K562 (cell line): ENCODE results near the gene PNMT. TPM values are rescaled to one million over a fixed set of nuclear protein-coding genes. Genes with fewer than 3 reads are reported as not detected.
A peak's percentile ranks its signal among the peaks of the same experiment; 100 is the strongest.

Experiments
- ASH1L ChIP-seq: fragments of 450-650 bp; IDR thresholded peaks from 2 replicates; pipeline ENCODE4 v1.6.1; 2018; ENCODE audit warnings: borderline replicate concordance, mild to moderate bottlenecking, low read depth; ENCODE audit not compliant: partially characterized antibody
- BMI1 ChIP-seq: fragments of 150-350 bp; IDR thresholded peaks from 2 replicates; pipeline ENCODE4 v1.6.1; 2014; ENCODE audit warnings: low read length
- CBX5 ChIP-seq: IDR thresholded peaks from 2 replicates; pipeline ENCODE4 v1.6.1; 2014; ENCODE audit warnings: low read depth, borderline replicate concordance
- EGR1 ChIP-seq: fragments of 450-650 bp; conservative IDR thresholded peaks from 2 replicates; pipeline ENCODE4 v1.6.1; 2017; ENCODE audit warnings: mild to moderate bottlenecking
- FOSL1 ChIP-seq: fragments of 200-800 bp; sonication (Bioruptor generic); conservative IDR thresholded peaks from 2 replicates; pipeline ENCODE4 v1.6.1; 2016; ENCODE audit warnings: missing genetic modification characterization, missing compliant biosample characterization
- KDM4B ChIP-seq, 2 experiments: fragments of 450-650 bp in 1 of 2; sonication (generic) in 1 of 2; IDR thresholded peaks; 2 replicates each; pipeline ENCODE4 v1.6.1; 2016 to 2017; ENCODE audit warnings: borderline replicate concordance in 2 of 2, antibody characterized with exemption in 1 of 2, low read depth in 1 of 2, mild to moderate bottlenecking in 1 of 2
- MTA3 ChIP-seq: fragments of 450-650 bp; formaldehyde crosslinking; IDR thresholded peaks from 2 replicates; pipeline ENCODE4 v1.6.1; 2017; ENCODE audit warnings: mild to moderate bottlenecking, borderline replicate concordance
- SLC30A9 ChIP-seq: fragments of 250-450 bp; sonication (Bioruptor Pico); IDR thresholded peaks from 2 replicates; pipeline ENCODE4 v1.8.0; 2022; ENCODE audit warnings: mild to moderate bottlenecking, moderate library complexity
- TSHZ1 ChIP-seq: fragments of 250-450 bp; sonication (Bioruptor Pico); IDR thresholded peaks from 2 replicates; pipeline ENCODE4 v1.4.0; 2020; ENCODE audit warnings: mild to moderate bottlenecking, moderate library complexity
- ZBTB1 ChIP-seq: sonication (generic); formaldehyde crosslinking; IDR thresholded peaks from 2 replicates; pipeline ENCODE4 v1.8.1; 2023; ENCODE audit warnings: missing genetic modification reagents, low read depth, mild to moderate bottlenecking, borderline replicate concordance
- polyA plus RNA-seq, 8 experiments: library from polyadenylated mRNA; depleted of rRNA in 4 of 8; stranded (reverse) in 5 of 8; unstranded in 3 of 8; fragments of >200 nt; fragmentation: Nextera tagmentation in 2 of 8; fragmentation: Illumina TruSeq in 1 of 8; extraction: Ambion mirVana in 2 of 8; extraction: Trizol in 1 of 8; gene quantifications; 2 replicates each; pipeline versions ENCODE4 v1.2.1 to v1.2.3, GENCODE V29; 2011 to 2014; ENCODE audit warnings: inconsistent platforms in 1 of 8, missing spikeins in 1 of 8
- total RNA-seq, 7 experiments: library from RNA; depleted of rRNA in 6 of 7; stranded (reverse); fragments of >200 nt in 6 of 7; fragmentation: Illumina TruSeq in 2 of 7; extraction: Trizol in 2 of 7; gene quantifications; 2 replicates each; pipeline versions ENCODE4 v1.2.1 to v1.2.3, GENCODE V29; 2011 to 2021; ENCODE audit warnings: low replicate concordance in 1 of 7
- TF ChIP-seq, protein P1 (sequence below), 2 experiments: fragments of 450-650 bp; IDR thresholded peaks; 2 replicates each; pipeline ENCODE4 v1.6.1; 2016; ENCODE audit warnings: mild to moderate bottlenecking in 2 of 2, borderline replicate concordance in 1 of 2, low read depth in 1 of 2, moderate library complexity in 1 of 2
- TF ChIP-seq, protein P2 (sequence below): fragments of 450-650 bp; formaldehyde crosslinking; IDR thresholded peaks from 2 replicates; pipeline ENCODE4 v1.4.0; 2020; ENCODE audit warnings: mild to moderate bottlenecking

PNMT gene
- total and polyA plus RNA-seq, 9 of the 15 experiments (the other 6 are each of a cell fraction or from before 2014, with no cell fraction given): 0.55 to 18.1 (median 5.8) TPM

DNA sequence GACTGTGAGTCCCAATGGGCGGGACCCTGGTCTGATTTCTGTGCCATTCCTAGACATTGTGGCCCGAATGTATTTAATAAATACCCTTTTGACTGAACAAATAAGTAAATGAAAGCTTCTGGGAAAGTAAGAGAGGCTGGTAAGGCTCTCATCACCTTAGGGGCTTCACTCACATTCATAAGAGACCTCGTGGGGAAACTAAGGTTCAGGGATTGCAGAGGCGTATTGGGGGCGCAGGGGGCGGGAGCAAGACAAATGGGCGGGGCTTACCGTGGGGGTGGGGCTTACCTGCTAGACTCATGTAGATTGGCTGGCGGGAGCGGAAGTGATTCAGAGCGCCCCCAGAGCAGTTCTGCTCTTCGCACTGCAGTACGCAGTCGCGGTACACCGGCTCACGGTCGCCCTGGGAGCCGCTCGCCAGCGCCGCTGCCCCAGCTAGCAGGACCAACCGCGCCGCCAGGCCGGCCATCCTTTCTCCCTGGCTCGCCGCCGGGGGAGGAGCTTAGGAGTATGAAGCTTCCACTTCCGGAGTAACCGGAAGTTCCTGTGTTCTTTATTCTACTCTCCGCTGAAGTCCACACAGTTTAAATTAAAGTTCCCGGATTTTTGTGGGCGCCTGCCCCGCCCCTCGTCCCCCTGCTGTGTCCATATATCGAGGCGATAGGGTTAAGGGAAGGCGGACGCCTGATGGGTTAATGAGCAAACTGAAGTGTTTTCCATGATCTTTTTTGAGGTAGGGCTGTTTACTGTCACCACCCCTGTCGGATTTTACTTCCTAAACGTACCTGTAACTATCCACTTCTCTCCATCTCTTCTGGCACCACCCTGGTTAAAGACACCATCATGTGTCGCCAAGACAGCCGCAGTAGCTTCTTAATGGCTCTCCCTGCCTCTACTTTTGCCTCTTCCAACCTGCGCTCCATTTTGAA lies 19.6 kb downstream of the PNMT start, which contains the start of gene PGAP3 (continued):
- TF ChIP-seq TSHZ1 (CRISPR knock-in tag): no peak
- no peak for TF ChIP-seq ZBTB1
- TF ChIP-seq, protein P1, sequence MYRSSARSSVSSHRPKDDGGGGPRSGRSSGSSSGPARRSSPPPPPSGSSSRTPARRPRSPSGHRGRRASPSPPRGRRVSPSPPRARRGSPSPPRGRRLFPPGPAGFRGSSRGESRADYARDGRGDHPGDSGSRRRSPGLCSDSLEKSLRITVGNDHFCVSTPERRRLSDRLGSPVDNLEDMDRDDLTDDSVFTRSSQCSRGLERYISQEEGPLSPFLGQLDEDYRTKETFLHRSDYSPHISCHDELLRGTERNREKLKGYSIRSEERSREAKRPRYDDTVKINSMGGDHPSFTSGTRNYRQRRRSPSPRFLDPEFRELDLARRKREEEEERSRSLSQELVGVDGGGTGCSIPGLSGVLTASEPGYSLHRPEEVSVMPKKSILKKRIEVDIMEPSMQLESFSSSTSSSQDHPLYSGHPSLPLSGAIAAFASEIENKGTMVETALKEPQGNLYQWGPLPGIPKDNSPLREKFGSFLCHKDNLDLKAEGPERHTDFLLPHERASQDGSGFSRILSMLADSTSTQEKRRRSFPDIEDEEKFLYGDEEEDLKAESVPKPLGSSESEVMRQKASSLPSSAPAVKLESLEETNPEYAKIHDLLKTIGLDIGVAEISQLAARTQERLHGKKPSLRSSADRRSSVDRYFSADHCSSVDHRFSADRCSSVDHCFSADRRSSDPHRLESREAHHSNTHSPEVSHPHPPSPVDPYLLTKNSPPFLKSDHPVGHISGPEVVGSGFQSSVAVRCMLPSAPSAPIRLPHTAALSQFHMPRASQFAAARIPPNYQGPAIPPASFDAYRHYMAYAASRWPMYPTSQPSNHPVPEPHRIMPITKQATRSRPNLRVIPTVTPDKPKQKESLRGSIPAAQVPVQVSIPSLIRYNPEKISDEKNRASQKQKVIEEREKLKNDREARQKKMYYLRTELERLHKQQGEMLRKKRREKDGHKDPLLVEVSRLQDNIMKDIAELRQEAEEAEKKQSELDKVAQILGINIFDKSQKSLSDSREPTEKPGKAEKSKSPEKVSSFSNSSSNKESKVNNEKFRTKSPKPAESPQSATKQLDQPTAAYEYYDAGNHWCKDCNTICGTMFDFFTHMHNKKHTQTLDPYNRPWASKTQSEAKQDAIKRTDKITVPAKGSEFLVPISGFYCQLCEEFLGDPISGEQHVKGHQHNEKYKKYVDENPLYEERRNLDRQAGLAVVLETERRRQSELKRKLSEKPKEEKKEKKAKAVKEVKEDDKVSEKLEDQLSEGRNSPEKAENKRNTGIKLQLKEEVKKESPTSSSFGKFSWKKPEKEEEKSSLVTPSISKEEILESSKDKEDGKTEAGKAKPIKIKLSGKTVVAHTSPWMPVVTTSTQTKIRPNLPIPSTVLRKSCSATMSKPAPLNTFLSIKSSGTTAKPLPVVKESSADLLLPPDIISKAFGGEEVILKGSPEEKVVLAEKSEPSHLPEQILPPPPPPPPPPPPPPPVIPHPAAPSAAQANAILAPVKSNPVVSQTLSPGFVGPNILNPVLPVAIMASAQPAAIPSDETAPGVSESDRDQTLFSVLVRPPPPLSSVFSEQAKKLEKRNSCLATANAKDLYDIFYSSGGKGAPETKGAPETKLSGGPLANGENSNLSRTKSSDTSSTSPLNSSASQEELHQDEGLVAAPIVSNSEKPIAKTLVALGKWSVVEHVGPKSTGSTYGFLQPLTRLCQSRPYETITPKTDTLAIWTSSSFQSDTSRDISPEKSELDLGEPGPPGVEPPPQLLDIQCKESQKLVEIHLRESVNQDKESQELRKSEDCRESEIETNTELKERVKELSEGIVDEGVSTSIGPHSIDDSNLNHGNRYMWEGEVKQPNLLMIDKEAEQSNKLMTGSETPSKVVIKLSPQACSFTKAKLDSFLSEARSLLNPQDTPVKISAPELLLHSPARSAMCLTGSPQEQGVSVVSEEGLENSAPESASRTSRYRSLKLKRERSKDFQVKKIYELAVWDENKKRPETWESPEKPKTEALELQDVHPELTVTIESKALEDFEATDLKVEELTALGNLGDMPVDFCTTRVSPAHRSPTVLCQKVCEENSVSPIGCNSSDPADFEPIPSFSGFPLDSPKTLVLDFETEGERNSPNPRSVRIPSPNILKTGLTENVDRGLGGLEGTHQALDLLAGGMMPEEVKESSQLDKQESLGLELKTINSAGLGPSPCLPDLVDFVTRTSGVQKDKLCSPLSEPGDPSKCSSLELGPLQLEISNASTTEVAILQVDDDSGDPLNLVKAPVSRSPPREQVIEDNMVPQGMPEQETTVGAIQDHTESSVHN (IDR thresholded peaks at IDR 0.05; ENCODE audit: borderline replicate concordance in 1 of 2, low read depth in 1 of 2): no peak
- TF ChIP-seq, protein P2, sequence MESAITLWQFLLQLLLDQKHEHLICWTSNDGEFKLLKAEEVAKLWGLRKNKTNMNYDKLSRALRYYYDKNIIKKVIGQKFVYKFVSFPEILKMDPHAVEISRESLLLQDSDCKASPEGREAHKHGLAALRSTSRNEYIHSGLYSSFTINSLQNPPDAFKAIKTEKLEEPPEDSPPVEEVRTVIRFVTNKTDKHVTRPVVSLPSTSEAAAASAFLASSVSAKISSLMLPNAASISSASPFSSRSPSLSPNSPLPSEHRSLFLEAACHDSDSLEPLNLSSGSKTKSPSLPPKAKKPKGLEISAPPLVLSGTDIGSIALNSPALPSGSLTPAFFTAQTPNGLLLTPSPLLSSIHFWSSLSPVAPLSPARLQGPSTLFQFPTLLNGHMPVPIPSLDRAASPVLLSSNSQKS (CRISPR knock-in tag): no peak
- TF ChIP-seq KDM4B (IDR thresholded peaks at IDR 0.05; ENCODE audit: borderline replicate concordance in 2 of 2, low read depth in 1 of 2): peak in 1 of 2 experiments; percentile 75; a peak in 1 of 4 replicates
- TF ChIP-seq MTA3: peak; percentile 58; the same call in 1 of the 2 replicates
- TF ChIP-seq SLC30A9 (CRISPR knock-in tag): no peak
- TF ChIP-seq CBX5: no peak
- TF ChIP-seq EGR1: peak; percentile 57
- TF ChIP-seq FOSL1 (tag): peak; percentile 57
- TF ChIP-seq BMI1: no peak
- TF ChIP-seq ASH1L: peak; percentile 25
